ENCODE results near the gene DAZAP1.

Gene DAZAP1
- total RNA-seq = 33.0 to 106 (median 70.2) reads per million in 18 experiments

DNA sequence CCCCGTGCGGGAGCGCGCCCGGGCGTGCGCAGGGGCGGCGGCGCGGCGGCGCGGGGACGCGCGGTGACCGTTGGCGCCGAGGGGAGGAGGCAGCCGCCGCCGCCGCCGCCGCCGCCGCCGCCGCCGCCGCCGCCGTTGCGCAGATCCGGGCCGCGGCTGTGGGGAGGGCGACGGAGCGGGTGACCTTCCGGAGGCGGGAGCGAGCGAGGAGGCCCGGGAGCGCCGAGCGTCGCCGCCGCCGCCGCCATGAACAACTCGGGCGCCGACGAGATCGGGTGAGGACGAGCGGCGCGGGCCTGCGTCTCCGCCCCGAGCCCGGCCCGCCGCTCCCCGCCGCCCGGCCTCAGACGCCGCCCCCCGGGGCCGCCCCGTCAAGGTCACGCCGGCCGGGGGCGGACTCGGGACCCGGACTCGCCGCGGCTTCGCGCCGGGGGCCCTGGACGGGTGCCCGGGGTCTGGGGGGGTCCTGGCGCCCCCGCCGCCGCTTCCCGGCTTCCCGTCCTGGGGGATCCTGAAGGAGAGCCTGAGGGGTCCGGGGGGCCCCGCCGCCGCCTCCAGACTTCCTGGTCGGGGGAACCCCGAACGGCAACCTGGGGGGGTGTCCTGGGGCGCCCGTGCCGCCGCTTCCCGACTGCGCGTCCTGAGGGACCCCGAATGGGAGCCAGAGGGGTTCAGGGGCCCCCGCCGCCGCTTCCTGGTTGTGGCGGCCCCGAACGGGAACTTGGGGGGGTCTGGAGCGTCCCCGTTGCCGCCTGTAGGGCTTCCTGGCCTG lies at the start of gene DAZAP1:
Gene DAZAP1, plus strand, starts transcription at position 59 of the 772 bp plus-strand sequence. Its CDS starts 188 bp downstream, at position 247.
- DNase-seq = peak; percentile 8 to 60

DNA sequence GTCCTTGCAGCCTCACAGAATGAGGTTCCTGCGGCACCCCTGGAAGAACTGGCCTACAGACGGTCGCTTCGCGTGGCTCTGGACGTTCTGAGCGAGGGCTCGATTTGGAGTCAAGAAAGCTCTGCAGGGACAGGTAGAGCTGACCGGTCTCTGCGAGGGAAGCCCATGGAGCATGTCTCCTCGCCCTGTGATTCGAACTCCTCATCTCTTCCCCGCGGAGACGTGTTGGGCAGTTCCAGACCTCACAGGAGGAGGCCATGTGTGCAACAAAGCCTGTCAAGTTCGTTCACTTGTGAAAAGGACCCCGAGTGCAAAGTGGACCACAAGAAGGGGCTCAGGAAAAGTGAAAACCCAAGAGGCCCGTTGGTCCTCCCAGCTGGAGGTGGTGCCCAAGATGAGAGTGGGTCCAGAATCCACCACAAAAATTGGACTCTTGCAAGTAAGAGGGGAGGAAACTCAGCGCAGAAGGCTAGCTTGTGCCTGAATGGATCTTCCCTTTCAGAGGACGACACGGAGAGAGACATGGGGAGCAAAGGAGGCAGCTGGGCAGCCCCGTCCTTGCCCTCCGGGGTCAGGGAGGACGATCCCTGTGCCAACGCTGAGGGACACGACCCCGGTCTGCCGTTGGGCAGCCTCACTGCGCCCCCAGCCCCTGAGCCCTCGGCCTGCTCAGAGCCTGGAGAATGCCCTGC lies 47.1 kb upstream of the DAZAP1 start:
- DNase-seq = no peak

DNA sequence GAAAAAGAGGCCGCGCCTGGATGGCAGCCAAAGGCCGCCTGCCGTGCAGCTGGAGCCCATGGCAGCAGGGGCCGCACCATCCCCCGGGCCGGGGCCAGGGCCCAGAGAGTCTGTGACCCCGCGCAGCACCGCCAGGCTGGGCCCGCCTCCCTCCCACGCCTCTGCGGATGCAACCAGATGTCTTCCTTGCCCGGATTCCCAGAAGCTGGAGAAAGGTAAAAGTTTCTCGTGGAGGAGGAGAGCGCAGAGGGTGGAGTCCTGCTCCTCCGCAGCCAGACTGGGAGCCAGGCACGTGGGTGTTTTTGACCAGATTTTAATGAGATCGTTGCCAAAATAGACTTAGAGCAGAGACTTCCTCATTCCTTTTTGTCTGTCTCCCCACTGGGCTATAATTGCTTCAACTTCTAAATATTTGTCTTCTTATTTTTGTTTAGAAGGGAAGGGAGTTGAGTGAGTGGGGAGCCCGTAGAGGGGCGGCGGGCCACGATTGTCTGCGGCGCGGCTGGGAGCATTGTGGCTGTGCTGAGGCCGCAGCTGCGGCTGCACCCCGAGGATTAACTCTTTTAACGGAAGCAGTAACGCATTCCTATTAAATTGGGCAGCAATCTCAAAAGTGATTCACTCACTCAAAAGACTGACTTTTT lies 46.4 kb upstream of the DAZAP1 start:
- DNase-seq = peak; percentile 65 to 76

DNA sequence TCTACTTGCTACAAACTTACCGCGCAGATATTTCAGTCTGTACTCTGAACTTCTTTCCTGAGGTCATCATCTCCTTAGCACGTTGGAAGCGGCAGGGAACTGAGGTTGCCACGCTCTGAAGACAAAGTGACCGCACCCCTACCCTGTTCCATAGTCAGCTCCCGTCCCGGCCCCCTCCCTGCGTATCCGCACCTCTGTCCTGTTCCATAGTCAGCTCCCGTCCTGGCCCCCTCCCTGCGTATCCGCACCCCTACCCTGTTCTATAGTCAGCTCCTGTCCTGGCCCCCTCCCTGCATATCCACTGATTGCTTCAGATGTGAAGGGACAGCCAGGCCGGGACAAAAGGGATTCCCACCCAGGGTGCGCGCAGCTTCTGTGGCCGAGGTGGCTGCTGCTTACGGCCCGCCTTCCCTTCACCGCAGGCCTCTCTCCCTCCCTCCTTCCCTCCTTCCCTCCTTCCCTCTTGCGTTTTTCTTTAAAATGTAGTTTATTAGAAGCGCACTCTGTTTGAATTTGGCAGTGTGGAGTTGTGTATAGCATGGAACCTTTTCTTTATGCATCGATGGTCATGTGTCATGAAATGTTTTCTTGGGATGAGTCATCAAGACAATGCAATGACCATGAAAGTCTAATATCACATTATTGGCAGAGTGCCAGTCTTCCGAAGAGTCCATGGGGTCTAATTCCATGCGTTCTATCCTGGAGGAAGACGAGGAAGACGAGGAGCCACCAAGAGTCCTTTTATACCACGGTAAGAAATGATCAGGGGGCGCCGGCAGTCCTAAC lies 45.6 kb upstream of the DAZAP1 start:
- DNase-seq = peak; percentile 18 to 43

- no peak for DNase-seq
Measured at GRCh38 chr19:1362387-1363257, 44.8 kb upstream of the DAZAP1 start.

- DNase-seq = peak; percentile 37 to 40
Measured at GRCh38 chr19:1363599-1363998, 43.8 kb upstream of the DAZAP1 start.

DNA sequence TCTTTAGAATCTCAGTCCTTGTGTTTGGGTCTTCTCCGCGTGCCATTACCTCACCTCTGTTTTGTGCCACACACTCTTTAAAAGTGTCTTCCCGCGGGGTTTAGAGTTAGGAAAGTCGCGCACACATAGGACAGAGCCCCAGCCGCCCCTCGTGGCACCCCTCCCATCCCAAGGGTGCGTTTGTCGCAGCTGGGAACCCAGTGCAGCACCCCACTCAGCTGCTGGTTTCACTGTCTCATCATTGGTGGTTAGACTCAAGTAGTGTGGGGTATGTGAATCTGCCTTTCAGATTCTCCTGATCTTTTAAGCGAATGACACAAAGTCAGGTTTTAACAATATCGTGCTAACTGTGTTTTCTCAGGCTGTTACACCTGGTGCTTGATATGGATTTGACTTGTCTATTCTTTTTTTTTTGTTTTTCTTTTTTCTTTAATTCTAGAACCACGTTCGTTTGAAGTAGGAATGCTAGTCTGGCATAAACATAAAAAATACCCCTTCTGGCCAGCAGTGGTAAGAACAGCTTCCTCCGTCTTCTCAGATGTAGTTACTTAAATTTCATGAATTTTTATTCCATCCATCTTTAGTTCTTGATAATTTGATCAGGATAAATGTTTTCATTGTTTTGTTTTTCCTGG lies 43.2 kb upstream of the DAZAP1 start:
- DNase-seq = peak in 1 of 2 donors; percentile 12

DNA sequence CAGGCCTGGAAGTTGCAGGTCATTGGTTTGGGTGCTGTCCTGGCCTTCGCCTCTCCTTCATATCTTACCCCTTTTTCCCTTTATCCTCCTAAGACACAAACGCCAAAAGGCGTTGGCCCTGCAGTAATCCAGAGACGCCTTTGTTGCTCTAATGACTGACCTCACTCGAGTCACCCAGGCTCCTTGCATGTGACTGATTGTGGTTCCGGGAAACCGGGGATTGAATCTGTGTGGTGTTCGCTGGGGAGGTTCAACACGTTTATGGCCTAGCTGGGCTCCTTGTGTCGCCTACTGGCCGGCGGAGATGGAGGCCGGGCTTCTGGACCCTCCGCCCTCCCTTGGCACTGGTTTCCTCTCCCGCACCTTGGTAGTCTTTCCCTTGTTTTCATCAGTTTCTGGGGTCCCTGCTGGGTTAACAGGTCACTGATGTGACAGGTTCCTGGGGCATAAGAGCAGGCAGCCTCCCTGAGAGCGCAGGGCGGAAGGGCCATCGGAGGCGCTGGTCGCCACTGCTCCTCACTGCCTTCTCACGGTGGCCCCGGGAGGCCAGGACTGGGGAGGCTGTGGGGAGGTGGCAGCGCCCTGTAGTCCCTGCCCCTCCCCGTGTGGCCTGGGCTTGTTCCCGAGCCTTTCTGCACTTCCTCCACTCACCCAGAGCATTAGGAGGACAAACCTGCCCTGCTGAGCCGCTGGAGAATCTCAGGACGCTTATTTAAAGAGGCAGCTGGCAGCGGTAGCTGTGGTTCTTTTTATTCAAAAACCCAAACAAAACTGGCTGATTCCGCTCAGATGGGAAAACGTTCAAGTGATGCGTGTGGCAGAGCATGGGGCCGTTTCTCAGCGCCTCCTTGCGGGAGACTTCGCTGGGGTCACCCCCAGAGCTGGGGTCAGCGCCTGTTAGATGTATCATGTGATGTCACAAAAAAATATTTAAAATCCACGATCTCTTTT lies 41.8 kb upstream of the DAZAP1 start:
- no peak for DNase-seq

DNA sequence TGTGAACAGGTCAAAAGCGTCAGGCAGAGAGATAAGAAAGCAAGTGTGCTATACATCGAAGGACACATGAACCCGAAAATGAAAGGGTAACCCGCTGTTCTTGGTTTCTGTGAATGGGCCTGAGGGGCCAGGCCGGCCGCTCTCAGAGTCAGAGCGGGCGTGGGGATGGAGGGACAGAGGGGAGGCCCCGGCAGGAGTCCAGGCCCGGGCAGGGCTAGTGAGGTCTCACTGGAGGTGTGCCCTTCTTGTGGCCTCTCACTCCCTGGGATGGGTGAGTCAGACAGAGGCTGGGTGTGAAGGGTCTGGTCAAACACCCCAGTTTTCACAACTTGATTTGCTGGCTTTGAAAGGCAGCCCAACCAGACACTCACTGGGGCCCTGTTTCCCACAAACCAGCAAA lies 41.1 kb upstream of the DAZAP1 start:
- DNase-seq = no peak

- peak; percentile 58 to 89 for DNase-seq
Measured at GRCh38 chr19:1366899-1367870, 40.2 kb upstream of the DAZAP1 start.

GRCh38 chr19:1369214-1369805 lies 38.1 kb upstream of the DAZAP1 start:
- DNase-seq = no peak

DNA sequence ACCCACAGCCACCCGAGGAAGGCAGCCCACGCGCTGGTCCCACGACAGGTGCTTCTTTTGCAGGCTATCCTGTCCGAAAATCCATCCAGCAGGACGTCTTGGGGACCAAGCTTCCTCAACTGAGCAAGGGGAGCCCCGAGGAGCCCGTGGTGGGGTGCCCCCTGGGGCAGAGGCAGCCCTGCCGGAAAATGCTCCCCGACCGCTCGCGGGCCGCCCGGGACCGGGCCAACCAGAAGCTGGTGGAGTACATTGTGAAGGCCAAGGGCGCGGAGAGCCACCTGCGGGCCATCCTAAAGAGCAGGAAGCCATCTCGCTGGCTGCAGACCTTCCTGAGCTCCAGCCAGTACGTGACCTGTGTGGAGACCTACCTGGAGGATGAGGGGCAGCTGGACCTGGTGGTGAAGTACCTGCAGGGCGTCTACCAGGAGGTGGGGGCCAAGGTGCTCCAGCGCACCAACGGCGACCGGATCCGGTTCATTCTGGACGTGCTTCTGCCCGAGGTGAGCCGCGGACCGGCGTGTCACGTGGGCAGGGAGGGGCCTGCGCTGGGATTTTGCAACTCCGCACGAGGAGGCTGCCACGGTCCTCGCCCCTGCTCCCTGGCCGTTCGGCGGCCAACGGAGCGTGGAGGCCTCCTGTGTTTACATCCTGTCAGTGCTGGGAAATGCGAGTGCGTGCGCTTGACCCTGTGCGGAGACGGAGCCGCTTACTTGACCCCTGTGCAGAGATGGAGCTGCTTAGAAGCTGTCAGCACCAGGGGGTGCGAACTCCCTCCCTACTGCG lies 36.6 kb upstream of the DAZAP1 start:
- no peak for DNase-seq

DNA sequence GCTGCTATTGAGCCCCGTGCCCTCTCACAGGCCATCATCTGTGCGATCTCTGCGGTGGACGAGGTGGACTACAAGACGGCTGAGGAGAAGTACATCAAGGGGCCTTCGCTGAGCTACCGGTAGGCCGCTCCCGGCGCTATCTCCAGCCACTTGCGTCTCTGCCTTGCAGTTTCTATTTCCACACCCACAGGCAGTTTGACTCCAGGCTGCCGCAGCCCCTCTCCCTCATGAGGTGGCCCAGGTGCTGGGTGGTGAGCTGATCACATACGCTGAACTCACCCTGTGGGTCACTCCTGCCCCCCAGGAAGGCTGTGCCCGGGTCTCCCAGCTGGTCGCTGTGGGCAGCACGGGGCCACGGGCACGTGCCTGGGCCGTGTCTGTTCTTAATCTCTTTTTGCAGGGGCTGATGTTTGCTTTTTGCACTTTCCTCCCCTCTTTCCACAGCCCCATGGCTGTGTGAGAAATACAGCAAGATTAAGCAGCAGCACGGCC lies 34.3 kb upstream of the DAZAP1 start:
- no peak for DNase-seq

GRCh38 chr19:1373534-1374249 lies 33.7 kb upstream of the DAZAP1 start:
- no peak for DNase-seq

DNA sequence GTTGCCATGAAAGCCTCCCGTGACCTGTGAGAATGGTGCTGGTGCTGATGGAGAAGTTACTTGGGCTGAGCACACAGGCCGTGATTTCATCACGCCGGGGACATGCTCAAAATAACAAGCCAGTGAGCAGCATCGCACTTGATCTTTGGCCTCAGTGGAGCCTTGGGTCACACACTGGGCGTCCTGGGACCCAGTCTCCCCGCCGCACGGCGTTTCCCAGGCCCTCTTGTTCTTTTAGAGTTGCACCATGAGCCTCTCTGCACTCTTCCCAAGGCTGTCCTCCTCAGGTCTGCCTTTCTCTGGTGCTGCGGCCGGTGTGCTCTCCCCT lies 33.2 kb upstream of the DAZAP1 start:
- DNase-seq = no peak

DNA sequence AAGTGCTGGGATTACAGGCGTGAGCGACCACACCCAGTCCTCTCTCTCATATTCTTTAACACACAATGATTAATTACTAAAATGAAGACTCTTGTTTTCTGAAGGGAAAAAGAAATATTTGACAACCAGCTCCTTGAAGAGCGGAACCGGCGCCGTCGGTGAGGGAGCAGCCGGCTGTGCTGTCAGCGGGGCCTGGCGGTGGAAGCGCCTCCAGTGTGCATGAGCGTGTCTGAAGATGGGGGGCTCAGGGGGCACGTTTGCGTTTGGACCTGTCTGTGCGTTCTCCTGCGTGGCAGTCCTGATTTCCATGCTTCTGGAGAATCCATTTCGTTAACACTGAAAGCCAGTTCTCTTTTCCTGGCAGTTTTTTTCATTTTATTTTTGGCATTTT lies 31.0 kb upstream of the DAZAP1 start:
- no peak for DNase-seq

Measured in inflammatory macrophage (primary cell).